Inflammatory macrophage (primary cell): ENCODE results near the gene TOB1.
"Not testable (repeated sequence)": the region's sequence is repeated elsewhere in the genome, so short reads cannot be mapped to it uniquely, and the experiment has no call there.

ENCODE experiments used
- DNase-seq, 2 donors: peaks; one replicate each; pipeline ENCODE4 v3.0.0-alpha.2; 2020 to 2022

TOB1 gene

GRCh38 chr17:50867363-50868139 lies 1.4 kb upstream of the TOB1 start:
- DNase-seq: peak; percentile 94

GRCh38 chr17:50866950-50867362 lies 802 bp upstream of the TOB1 start:
- DNase-seq: peak; percentile 59 to 78

DNA sequence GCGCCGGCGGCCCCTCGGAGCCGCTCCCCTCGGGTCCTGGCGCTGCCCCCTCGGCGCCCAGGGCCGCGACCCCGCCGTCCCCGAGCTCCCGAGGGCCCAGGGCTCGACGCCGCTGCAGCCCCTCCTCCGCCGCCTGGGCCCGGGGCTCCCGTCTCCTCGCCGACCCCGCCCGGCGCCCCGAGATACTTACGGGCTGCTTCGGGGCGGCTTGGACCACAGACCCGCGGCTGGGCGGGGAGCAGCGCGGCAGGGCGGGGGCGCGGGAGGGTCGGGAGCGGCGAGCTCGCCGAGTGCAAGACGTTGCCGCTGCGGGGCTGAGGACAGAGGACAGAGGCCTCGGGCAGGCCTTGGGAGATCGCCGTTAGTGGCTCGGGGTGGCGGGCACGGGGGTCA lies 290 bp downstream of the TOB1 start:
- no peak for DNase-seq

GRCh38 chr17:50865060-50865867 lies 890 bp downstream of the TOB1 start:
- peak; percentile 25 to 57 for DNase-seq

DNA sequence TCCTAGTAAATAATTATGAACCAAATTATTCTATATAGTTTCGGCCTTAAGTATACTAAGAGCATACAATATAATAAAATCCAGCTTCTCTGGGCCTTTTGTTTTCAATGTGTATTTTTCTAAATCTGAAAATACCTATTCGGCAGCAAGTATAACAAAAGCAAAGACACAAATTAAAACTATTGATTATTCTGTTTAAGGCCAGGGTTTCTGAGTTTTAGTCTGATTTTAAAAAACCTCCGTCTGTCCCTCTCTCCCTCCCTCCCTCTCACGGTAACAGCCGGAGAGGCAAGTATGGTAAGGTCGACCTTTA lies 1.5 kb downstream of the TOB1 start:
- no peak for DNase-seq

GRCh38 chr17:50863931-50864330 lies 2.2 kb downstream of the TOB1 start:
- DNase-seq: no peak

DNA sequence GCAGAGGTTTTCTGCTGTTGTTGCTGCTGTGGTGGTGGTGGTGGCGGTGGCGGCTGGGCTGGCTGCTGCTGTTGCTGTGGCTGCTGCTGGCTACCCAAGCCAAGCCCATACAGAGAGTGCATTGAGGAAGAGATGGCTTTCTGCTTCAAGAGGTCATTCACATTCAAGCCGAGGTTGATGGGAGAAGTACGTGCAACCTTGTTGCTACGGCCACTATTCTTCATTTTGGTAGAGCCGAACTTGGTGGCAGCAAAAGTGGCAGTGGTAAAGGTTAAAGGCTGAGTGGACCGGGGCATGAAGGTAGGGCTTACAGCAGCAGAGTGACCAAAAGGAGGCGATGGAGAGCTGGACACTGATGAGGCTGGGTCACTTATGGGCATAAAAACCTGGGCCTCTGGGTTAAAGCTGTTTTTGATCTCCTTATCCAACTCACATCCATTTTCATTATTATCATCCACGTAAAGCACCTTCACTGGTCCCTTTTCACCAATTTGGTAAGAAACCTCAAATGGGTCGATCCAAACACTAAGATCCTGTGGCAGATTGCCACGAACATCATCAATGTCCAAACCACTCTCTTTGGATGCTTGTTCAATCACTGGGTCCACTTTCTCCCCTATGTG lies 2.8 kb downstream of the TOB1 start:
- peak; percentile 59 to 61 for DNase-seq

- no peak for DNase-seq
Observed at GRCh38 chr17:50861822-50862528, 4.2 kb downstream of the TOB1 start.

GRCh38 chr17:50861334-50861676 lies 4.8 kb downstream of the TOB1 start:
- DNase-seq: no peak

- DNase-seq: not testable (repeated sequence)
Observed at GRCh38 chr17:50859727-50860126, 6.4 kb downstream of the TOB1 start.

- no peak for DNase-seq
Observed at GRCh38 chr17:50858486-50859225, 7.5 kb downstream of the TOB1 start.

DNA sequence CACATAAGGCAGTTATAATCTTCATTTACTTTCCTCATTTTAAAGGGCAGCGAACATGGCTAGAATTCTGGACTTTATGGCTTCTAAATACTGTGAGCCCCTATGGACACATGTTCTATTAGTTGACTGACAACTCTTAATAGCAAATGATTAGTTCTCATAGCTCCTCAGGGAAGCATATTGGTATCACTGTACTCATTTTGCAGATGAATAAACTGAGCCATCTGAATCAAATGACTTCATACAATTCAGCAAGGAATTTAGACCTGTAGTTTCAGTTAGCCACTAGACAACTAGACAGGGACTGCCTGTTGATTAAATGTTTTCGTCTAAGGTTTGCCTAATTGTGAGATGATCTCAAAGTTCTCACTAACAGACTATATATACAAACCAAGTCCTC lies 9.7 kb downstream of the TOB1 start:
- no peak for DNase-seq

GRCh38 chr17:50855708-50856330 lies 10.3 kb downstream of the TOB1 start:
- no peak for DNase-seq

DNA sequence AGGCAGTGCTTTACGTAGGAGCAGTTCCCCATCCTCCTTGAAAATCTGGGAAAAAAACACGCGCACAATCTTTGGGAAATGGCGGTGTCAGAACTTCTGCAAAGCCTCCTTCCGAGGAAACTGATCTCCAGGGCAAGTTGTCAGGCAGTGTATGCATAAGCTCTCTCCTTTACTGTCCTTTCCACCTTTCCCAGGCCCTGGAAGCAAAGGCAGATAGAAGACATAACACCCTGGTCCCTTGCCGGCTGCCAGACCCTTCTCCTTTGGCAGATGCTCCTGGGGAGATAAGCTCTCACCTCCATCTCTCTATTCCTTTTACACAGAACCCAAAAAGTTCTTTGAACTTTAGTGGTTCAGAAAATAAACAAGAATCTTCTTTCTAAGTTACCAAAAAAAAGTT lies 12.4 kb downstream of the TOB1 start:
- DNase-seq: no peak

DNA sequence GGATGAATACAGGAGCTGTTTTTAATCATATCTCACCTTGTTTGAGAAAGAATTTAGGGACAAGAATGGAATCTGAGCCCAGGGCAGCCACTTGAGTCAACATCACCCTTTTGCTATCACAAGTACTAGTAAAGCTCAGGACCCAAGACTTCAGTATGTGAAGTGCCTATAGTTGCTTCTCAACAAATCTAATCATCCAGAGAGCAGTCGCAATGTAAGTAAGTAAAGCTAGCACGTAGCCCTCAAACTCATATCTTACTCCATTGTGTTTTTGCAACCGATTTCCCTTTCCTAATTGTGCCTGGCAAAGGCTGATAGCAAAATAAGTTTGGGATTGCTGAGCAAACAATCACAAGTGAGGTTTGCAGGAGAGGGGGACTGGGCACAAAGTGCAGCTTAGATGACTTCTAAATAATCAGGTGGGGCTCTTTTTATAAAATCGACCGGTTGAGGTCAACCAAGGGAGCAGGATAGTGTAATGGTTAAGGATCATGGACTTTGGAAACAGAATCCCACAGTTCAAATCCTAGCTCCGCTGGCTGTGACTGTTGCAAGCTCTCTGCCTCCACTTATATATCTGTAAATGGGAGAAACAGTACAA lies 13.0 kb downstream of the TOB1 start:
- no peak for DNase-seq

DNA sequence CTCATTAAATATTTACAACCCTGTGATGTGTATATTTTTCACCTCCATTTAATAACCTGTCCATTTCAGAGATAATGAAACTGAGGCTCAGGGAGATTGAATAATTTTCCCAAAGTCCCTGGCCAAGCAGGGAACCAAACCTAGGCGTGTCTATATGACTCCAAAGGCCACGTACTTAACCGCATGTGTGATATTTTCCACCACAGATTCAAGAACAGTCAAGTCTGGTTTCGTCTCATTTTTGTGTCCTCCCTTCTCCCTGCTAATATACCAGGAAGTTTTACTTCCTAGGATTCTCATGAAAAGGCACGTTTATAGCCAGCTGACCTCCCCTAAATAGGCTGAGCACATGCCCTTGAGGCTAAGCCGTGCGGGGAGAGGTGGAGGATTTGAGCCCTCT lies 15.5 kb downstream of the TOB1 start:
- no peak for DNase-seq

DNA sequence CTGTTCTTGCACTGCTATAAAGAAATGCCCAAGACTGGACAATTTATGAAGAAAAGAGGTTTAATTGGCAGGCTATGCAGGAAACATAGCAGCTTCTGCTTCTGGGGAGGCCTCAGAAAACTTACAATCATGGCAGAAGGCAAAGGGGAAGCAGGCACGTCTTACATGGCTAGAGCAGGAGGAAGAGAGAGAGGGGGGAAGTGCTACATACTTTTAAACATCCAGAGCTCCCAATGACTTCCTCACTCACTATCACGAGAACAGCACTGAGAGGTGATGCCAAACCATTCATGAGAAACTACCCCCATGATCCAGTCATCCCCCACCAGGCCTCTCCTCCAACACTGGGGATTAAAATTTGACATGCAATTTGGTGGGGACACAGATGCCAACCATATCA lies 17.4 kb downstream of the TOB1 start:
- DNase-seq: peak; percentile 77 to 81

- DNase-seq: no peak
Observed at GRCh38 chr17:50848039-50848438, 18.1 kb downstream of the TOB1 start.

DNA sequence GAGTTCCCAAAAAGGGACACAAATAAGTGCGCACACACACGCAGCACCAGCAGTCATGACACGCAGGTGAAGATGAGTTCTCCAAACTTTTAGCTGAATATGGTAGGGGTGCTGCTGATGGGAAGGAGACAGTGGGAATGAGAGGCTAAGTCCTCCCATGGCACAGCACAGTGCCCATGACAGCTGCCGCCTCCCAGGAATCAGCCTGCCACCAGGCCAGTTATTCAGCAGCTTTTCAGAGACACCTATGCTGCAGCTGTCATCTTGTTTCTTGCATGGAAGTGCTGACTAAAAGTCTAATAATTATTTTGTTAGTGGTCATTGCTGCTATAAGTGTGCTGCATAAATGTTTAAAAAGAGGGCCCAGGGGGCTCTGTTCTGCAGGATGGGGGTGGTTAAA lies 18.6 kb downstream of the TOB1 start:
- DNase-seq: no peak

DNA sequence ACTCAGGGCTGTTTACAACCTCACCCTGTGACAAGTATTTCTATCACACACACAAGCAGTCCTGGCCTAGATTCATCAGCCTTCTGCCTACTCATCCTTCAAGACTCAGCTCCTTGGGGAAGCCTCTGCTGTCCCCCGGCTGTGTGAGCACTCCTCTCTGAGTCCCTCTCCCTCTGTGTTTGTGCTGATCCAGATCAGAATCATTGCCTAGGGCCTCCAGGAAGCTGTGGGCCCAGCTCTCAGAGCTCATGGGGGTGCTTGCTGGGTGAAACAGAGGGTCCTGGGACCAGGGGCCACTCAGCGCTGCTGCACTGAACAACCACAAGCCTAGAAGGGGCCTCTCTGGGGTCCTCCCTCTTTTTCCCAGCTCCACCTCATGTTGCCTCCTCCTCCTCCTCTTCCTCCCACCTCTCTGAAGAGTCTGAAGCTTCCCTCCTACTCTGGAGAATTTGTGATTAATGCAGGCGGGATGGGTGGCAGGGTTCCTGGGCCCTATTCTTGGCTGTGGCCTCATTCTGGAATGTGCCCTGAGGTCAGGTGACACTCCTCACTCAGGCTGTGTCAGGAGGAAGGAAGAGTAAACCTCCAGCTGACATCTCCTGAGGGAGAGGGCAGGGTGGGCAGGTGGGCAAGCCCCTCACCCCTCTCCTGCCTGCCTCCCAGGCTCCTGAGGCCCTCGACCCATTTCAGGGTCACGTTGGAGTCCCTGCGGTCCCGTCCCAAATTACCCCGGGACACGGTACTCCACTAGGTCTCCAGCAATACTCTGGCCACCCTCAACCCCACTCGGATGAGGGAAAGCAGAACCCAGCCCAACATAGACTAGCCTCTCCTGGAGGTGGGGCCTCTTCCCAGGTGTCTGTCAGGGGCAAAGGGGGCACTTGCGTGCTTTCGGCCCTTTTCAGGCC lies 20.7 kb downstream of the TOB1 start:
- DNase-seq: peak in 1 of 2 donors; percentile 25
